K562 (cell line): ENCODE measurements around the gene ANKRD44. TPM values are rescaled to one million over a fixed set of nuclear protein-coding genes. Genes with fewer than 3 reads are reported as not detected.

Experiments used
- ATAC-seq: fragments of 200-7000 bp; cut with Tn5 transposase; 3 replicates; pipeline ENCODE4 v1.9.1; 2020; ENCODE audit warnings: moderate library complexity
- BruUV-seq: library from RNA; stranded (reverse); fragments of 400-500 nt; replicated peaks from 2 replicates; lab custom pipeline; 2021; lab: Mats Ljungman, UMichigan
- CTCF ChIA-PET: fragments of 300-600 bp; formaldehyde crosslinking; extraction: SDS; loops from one replicate; lab custom pipeline; 2021; ENCODE audit warnings: low intra/inter-chr PET ratio; lab: Yijun Ruan, JAX
- POLR2A ChIA-PET: fragments of 300-600, 350-650 bp; sonication (Branson Sonifier 250); formaldehyde crosslinking; extraction: SDS; loops from one replicate; lab custom pipeline; 2021; ENCODE audit warnings: antibody characterized with exemption, inconsistent platforms; lab: Yijun Ruan, JAX
- DNase-seq, 4 experiments: peaks; one replicate each; pipeline versions ENCODE4 v3.0.0 to v3.0.0-alpha.2; 2011 to 2018; ENCODE audit warnings: low spot score in 3 of 4, mixed read lengths in 3 of 4; ENCODE audit errors: extremely low read depth in 1 of 4
- FAIRE-seq: peaks from 2 replicates; lab custom pipeline; 2011; peaks lifted over from hg19 to GRCh38; lab: Jason Lieb, UNC
- H2AFZ ChIP-seq: 2 replicates; pipeline ENCODE4 v1.6.0; 2011; ENCODE audit warnings: low read depth, low read length, control low read depth, inconsistent platforms
- H3K27ac ChIP-seq: fragments of 200-600 bp; 3 replicates; pipeline ENCODE4 v1.8.0; 2011; ENCODE audit warnings: low read depth, mild to moderate bottlenecking, control low read depth, inconsistent platforms, low read length, moderate library complexity, mixed read lengths; ENCODE audit errors: extremely low read depth
- H3K27me3 ChIP-seq, 2 experiments: fragments of 300-600 bp in 1 of 2; 2 replicates in 1 of 2; 3 replicates in 1 of 2; pipeline versions ENCODE4 v1.6.0 to v1.8.0; 2011; ENCODE audit warnings: inconsistent platforms in 2 of 2, low read length in 2 of 2, mild to moderate bottlenecking in 1 of 2, mixed read lengths in 1 of 2, moderate library complexity in 1 of 2; ENCODE audit not compliant: control insufficient read depth in 2 of 2, insufficient read depth in 2 of 2
- H3K36me3 ChIP-seq: fragments of 300-600 bp; 3 replicates; pipeline ENCODE4 v1.8.0; 2011; ENCODE audit warnings: mild to moderate bottlenecking, low read length, inconsistent platforms; ENCODE audit not compliant: control insufficient read depth, insufficient read depth
- H3K4me1 ChIP-seq, 2 experiments: fragments of 200-600 bp in 1 of 2; replicated peaks in 1 of 2; 2 replicates in 1 of 2; 3 replicates in 1 of 2; pipeline versions ENCODE4 v1.5.1 to v1.8.0; 2011; ENCODE audit warnings: inconsistent platforms in 2 of 2, low read length in 2 of 2, mild to moderate bottlenecking in 1 of 2, mixed read lengths in 1 of 2, moderate library complexity in 1 of 2; ENCODE audit not compliant: control insufficient read depth in 2 of 2, insufficient read depth in 2 of 2
- H3K4me2 ChIP-seq: 2 replicates; pipeline ENCODE4 v1.6.1; 2011; ENCODE audit warnings: low read length, control low read depth, inconsistent platforms, mixed read lengths; ENCODE audit not compliant: insufficient read depth
- H3K4me3 ChIP-seq: fragments of 200-600 bp; sonication (generic), shearing (Covaris generic); 2 replicates; pipeline ENCODE4 v1.5.1; 2016; ENCODE audit warnings: control low read depth, inconsistent platforms
- H3K79me2 ChIP-seq: fragments of 200-600 bp; 3 replicates; pipeline ENCODE4 v1.8.0; 2011; ENCODE audit warnings: low read length, inconsistent platforms; ENCODE audit not compliant: control insufficient read depth, insufficient read depth
- H3K9ac ChIP-seq, 2 experiments: 2 replicates each; pipeline versions ENCODE4 v1.6.0 to v1.6.1; 2011; ENCODE audit warnings: low read depth in 2 of 2, low read length in 2 of 2, control low read depth in 1 of 2, inconsistent platforms in 1 of 2, mild to moderate bottlenecking in 1 of 2, mixed read lengths in 1 of 2; ENCODE audit not compliant: insufficient read depth in 1 of 2
- H3K9me1 ChIP-seq: one replicate; pipeline ENCODE4 v1.6.0; 2011; ENCODE audit warnings: inconsistent platforms, mild to moderate bottlenecking, low read length, moderate library complexity; ENCODE audit not compliant: control insufficient read depth, insufficient read depth
- H3K9me3 ChIP-seq: replicated peaks from 2 replicates; pipeline ENCODE4 v1.5.1; 2011; ENCODE audit warnings: low read depth, low read length, inconsistent platforms; ENCODE audit not compliant: control insufficient read depth, insufficient read depth
- H4K20me1 ChIP-seq: replicated peaks from 2 replicates; pipeline ENCODE4 v1.6.1; 2011; ENCODE audit warnings: low read length, inconsistent platforms, mixed read lengths; ENCODE audit not compliant: control insufficient read depth, insufficient read depth
- ERF ChIP-seq: fragments of 450-650 bp; formaldehyde crosslinking; IDR thresholded peaks from 2 replicates; pipeline ENCODE4 v1.4.0; 2020; ENCODE audit warnings: mild to moderate bottlenecking, mixed read lengths
- IRF1 ChIP-seq: sonication (generic); formaldehyde crosslinking; IDR thresholded peaks from 2 replicates; pipeline ENCODE4 v1.8.0; 2022; ENCODE audit warnings: missing genetic modification reagents, mild to moderate bottlenecking, borderline replicate concordance
- MEIS2 ChIP-seq: fragments of 450-650 bp; IDR thresholded peaks from 2 replicates; pipeline ENCODE4 v1.6.1; 2014; ENCODE audit warnings: mild to moderate bottlenecking; ENCODE audit not compliant: partially characterized antibody
- MGA ChIP-seq: fragments of 450-650 bp; IDR thresholded peaks from 2 replicates; pipeline ENCODE4 v1.6.1; 2016; ENCODE audit warnings: mild to moderate bottlenecking, moderate library complexity
- NCOA1 ChIP-seq: fragments of 450-650 bp; IDR thresholded peaks from 2 replicates; pipeline ENCODE4 v1.6.1; 2016; ENCODE audit warnings: low read depth
- PHF8 ChIP-seq: fragments of 200-600 bp; sonication (generic); IDR thresholded peaks from 2 replicates; pipeline ENCODE4 v1.6.1; 2012; ENCODE audit warnings: mixed run types, mild to moderate bottlenecking, inconsistent platforms, low read length, moderate library complexity, borderline replicate concordance
- RFX5 ChIP-seq: IDR thresholded peaks from 2 replicates; pipeline ENCODE4 v1.6.1; 2011; ENCODE audit warnings: low read depth, mild to moderate bottlenecking, improper control_type of control experiment, low read length
- SAFB ChIP-seq: fragments of 200-400 bp; formaldehyde crosslinking; IDR thresholded peaks from 2 replicates; pipeline ENCODE4 v1.6.1; 2017; ENCODE audit warnings: low read depth, low read length, borderline replicate concordance
- SIN3B ChIP-seq: fragments of 450-650 bp; IDR thresholded peaks from 2 replicates; pipeline ENCODE4 v1.6.1; 2017; ENCODE audit warnings: low read depth, mild to moderate bottlenecking, moderate library complexity
- SMARCB1 ChIP-seq: IDR thresholded peaks from 2 replicates; pipeline ENCODE4 v1.6.1; 2011; ENCODE audit warnings: improper control_type of control experiment, low read depth; ENCODE audit not compliant: insufficient read length
- ZNF133 ChIP-seq: fragments of 250-450 bp; sonication (Bioruptor Pico); IDR thresholded peaks from 2 replicates; pipeline ENCODE4 v1.4.0; 2020; ENCODE audit warnings: mild to moderate bottlenecking
- ZNF695 ChIP-seq: fragments of 450-650 bp; formaldehyde crosslinking; IDR thresholded peaks from 2 replicates; pipeline ENCODE4 v1.4.0; 2020; ENCODE audit warnings: mild to moderate bottlenecking, moderate library complexity
- WGBS: fragments of 100-300 bp; shearing (Covaris generic); methylation state at CpG from one replicate; pipeline ENCODE4 v1.1.6; 2016; ENCODE audit warnings: low coverage, mixed read lengths; ENCODE audit not compliant: insufficient coverage; ENCODE audit errors: missing lambda C conversion rate; 5-methylcytosine and 5-hydroxymethylcytosine counted together
- in situ Hi-C: fragments of 300-500 bp; cut with MboI; formaldehyde crosslinking; loops from 4 replicates; pipeline ENCODE4 v1.15.0; 2018; ENCODE audit warnings: inconsistent platforms, mixed read lengths
- intact Hi-C: fragments of 100-400 bp; cut with micrococcal nuclease; formaldehyde crosslinking; loops from 2 replicates; pipeline ENCODE4 v1.14.2; 2022
- polyA plus RNA-seq, 8 experiments: library from polyadenylated mRNA; depleted of rRNA in 4 of 8; stranded (reverse) in 5 of 8; unstranded in 3 of 8; fragments of >200 nt; fragmentation: Nextera tagmentation in 2 of 8; fragmentation: Illumina TruSeq in 1 of 8; extraction: Ambion mirVana in 2 of 8; extraction: Trizol in 1 of 8; gene quantifications; 2 replicates each; pipeline versions ENCODE4 v1.2.1 to v1.2.3, GENCODE V29; 2011 to 2014; ENCODE audit warnings: inconsistent platforms in 1 of 8, missing spikeins in 1 of 8
- total RNA-seq, 7 experiments: library from RNA; depleted of rRNA in 6 of 7; stranded (reverse); fragments of >200 nt in 6 of 7; fragmentation: Illumina TruSeq in 2 of 7; extraction: Trizol in 2 of 7; gene quantifications; 2 replicates each; pipeline versions ENCODE4 v1.2.1 to v1.2.3, GENCODE V29; 2011 to 2021; ENCODE audit warnings: low replicate concordance in 1 of 7

The ANKRD44 gene
- total and polyA plus RNA-seq, 9 of the 15 experiments (the other 6 are each of a cell fraction or from before 2014, with no cell fraction given): 0.03 to 0.64 (median 0.07) TPM; not detected in 3

- no peak for ATAC-seq
- Histone ChIP-seq H3K9me1 (no peaks in the 10 kb centered on the region), H3K27ac (no peak overlapping the region), H3K36me3 (no peaks in the 10 kb centered on the region), H3K4me2 (no peak overlapping the region), H3K27me3 (peaks cover 0 to 10% of the 10 kb centered on the region in 2 experiments; a peak in 2 of 5 replicates), H3K9me3 (no peaks in the 10 kb centered on the region), H3K9ac (no peak overlapping the region), H2AFZ (no peak overlapping the region), H4K20me1 (no peaks in the 10 kb centered on the region; the same call in 1 of the 2 replicates), H3K4me1 (peaks cover 0 to 14% of the 10 kb centered on the region in 2 experiments; a peak in 3 of 5 replicates), H3K79me2 (no peaks in the 10 kb centered on the region), H3K4me3 (no peak overlapping the region)
- FAIRE-seq: no peak
- intact Hi-C loops (no loop called here), in situ Hi-C loops (no loop called here)
- no TSS peak for BruUV-seq
- ChIA-PET CTCF (no interaction called here), POLR2A (no interaction called here)
- WGBS: 3% methylated on average over 3 of the region's 3 CpGs
- no peak for DNase-seq
- TF ChIP-seq ZNF133 (CRISPR knock-in tag) (no peak), NCOA1 (no peak), ZNF695 (CRISPR knock-in tag) (no peak), MEIS2 (no peak), RFX5 (no peak), SMARCB1 (no peak), PHF8 (no peak), SAFB (no peak), IRF1 (CRISPR knock-in tag) (no peak), MGA (no peak), ERF (CRISPR knock-in tag) (no peak), SIN3B (no peak)
Measured at GRCh38 chr2:197207598-197207997, 103.0 kb downstream of the ANKRD44 start.
